Measurements from ENCODE around the gene MAP3K21.

DNA sequence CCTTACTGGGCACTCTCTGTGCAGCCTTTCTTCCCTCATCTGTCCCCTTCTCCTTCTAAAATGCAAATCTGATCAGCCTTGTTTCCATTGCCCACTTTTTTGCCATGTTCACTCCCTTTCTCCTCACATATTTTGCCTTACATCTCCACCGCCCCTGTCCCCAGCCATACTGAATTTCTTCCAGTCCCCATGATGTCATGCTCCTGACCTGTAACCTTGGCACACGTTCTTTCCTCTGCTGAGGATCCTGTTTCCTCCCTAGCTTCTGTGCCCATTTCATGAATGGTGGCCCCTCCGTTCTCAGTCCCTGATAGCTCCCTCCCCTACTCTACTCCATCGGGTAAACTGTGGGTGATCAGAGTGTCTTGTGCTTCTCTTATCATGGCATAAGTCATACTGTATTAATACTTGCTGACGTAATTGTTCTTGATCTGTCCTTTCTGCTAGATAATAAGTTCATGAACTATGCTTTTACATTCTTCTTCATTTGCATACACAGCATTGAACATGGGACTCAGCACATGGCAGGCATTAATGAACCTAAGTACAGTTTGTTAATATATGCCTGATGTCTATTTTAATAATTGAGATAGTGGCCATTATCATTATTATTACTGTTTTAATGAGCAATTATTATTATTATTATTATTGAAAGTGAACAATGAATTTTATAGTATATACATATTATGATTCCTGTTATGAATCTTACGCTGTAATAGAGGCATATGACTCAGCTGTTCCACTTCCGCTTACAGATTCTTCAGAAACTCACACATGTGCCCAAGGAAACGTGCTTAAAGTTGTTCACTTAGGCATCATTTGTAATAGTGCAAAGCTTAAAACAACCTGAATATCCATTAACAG lies 28.5 kb downstream of the MAP3K21 start:
- TF ChIP-seq CTCF (conservative IDR thresholded peaks at IDR 0.05 in 1 of 2, IDR thresholded peaks at IDR 0.05 in 1 of 2; ENCODE audit: low read depth in 1 of 2, low read length in 2 of 2) (no peak), EZH2 (IDR thresholded peaks at IDR 0.05; ENCODE audit: low read length, missing control alignments) (no peak)

Data from fibroblast of lung (primary cell).